ENCODE results near the gene OSBPL1A. TPM values are rescaled to one million over a fixed set of nuclear protein-coding genes. Genes with fewer than 3 reads are reported as not detected.

OSBPL1A gene
- total and polyA plus RNA-seq, 10 of the 15 experiments (the other 5 are each of a cell fraction or from before 2014, with no cell fraction given): 0.02 to 0.83 (median 0.11) TPM; not detected in 6

DNA sequence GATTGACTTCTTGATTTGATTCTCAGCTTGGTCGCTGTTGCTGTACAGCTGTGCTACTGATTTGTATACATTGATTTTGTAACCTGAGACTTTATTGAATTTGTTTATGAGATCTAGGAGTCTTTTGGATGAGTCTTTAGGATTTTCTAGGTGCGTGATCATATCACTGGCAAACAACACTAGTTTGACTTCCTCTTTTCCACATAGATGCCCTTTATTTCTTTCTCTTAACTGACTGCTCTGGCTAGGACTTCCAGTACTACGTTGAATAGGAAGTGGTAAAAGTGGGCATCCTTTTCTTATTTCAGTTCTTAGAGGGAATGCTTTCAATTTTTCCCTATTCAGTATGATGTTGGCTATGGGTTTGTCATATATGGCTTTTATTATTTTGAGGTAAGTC, 101.3 kb downstream of the OSBPL1A start:
- H4K20me1 ChIP-seq (ENCODE audit: control insufficient read depth, insufficient read depth): no peaks in the 10 kb centered on the region
- H3K27ac ChIP-seq (ENCODE audit: control insufficient read depth, insufficient read depth): no peak overlapping the region
- no peaks in the 10 kb centered on the region for H3K4me1 ChIP-seq (ENCODE audit: control insufficient read depth, insufficient read depth, low read length)
- no peaks in the 10 kb centered on the region for H3K79me2 ChIP-seq (ENCODE audit: control insufficient read depth, insufficient read depth, low read length)
- TF ChIP-seq HDAC2 (IDR thresholded peaks at IDR 0.05) (no peak), ZNF622 (IDR thresholded peaks at IDR 0.05) (no peak), NRF1 (conservative IDR thresholded peaks at IDR 0.05; ENCODE audit: low read depth, low read length) (no peak)
- TF ChIP-seq, protein P1, sequence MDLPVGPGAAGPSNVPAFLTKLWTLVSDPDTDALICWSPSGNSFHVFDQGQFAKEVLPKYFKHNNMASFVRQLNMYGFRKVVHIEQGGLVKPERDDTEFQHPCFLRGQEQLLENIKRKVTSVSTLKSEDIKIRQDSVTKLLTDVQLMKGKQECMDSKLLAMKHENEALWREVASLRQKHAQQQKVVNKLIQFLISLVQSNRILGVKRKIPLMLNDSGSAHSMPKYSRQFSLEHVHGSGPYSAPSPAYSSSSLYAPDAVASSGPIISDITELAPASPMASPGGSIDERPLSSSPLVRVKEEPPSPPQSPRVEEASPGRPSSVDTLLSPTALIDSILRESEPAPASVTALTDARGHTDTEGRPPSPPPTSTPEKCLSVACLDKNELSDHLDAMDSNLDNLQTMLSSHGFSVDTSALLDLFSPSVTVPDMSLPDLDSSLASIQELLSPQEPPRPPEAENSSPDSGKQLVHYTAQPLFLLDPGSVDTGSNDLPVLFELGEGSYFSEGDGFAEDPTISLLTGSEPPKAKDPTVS (IDR thresholded peaks at IDR 0.05; ENCODE audit: low read depth, low read length): no peak
- H3K9me3 ChIP-seq (replicated peaks; ENCODE audit: control insufficient read depth, insufficient read depth, low read length): no peaks in the 10 kb centered on the region
- FAIRE-seq: no peak
- SMC1A ChIA-PET (ENCODE audit: uncharacterized antibody, unreplicated experiment): no interaction called here
- intact Hi-C loops (cut with micrococcal nuclease; ENCODE audit: unreplicated experiment) (no loop called here), in situ Hi-C loops (cut with MboI) (no loop called here)
- H3K9ac ChIP-seq (ENCODE audit: control insufficient read depth, insufficient read depth, low read length): no peak overlapping the region
- ATAC-seq: no peak
- no peak overlapping the region for H3K4me3 ChIP-seq
- H3K27me3 ChIP-seq (replicated peaks in 1 of 2; ENCODE audit: control insufficient read depth in 2 of 2, insufficient read depth in 2 of 2, low read length in 1 of 2): no peaks in the 10 kb centered on the region; a peak in 1 of 4 replicates
- POLR2A ChIA-PET: no interaction called here
- H2AFZ ChIP-seq (ENCODE audit: control insufficient read depth, low read depth, low read length): no peak overlapping the region
- whole genome bisulfite sequencing (ENCODE audit: insufficient coverage, insufficient replicate concordance, low lambda C conversion rate, missing lambda C conversion rate): 40% methylated on average over 3 of the region's 3 CpGs
- CTCF ChIA-PET: interaction anchor here (2.0 kb wide), 1 partner anchor 120 kb away, joined by 4 read pairs; no protein-coding TSS in a partner anchor
- DNase-seq (ENCODE audit: low read depth, low spot score): no peak
- RAD21 ChIA-PET (ENCODE audit: unreplicated experiment): no interaction called here
- BruUV-seq (replicated peaks): no TSS peak
- no peak overlapping the region for H3K4me2 ChIP-seq (ENCODE audit: control insufficient read depth, insufficient read depth)
- no peaks in the 10 kb centered on the region for H3K36me3 ChIP-seq (ENCODE audit: control insufficient read depth in 2 of 2, insufficient read depth in 2 of 2, low read length in 1 of 2)

- intact Hi-C loops (cut with micrococcal nuclease; ENCODE audit: unreplicated experiment) (no loop called here), in situ Hi-C loops (cut with MboI) (no loop called here)
- Histone ChIP-seq H3K27me3 (replicated peaks in 1 of 2; ENCODE audit: control insufficient read depth in 2 of 2, insufficient read depth in 2 of 2, low read length in 1 of 2) (no peaks in the 10 kb centered on the region; a peak in 2 of 4 replicates), H2AFZ (ENCODE audit: control insufficient read depth, low read depth, low read length) (no peak overlapping the region), H3K9ac (ENCODE audit: control insufficient read depth, insufficient read depth, low read length) (no peak overlapping the region), H3K79me2 (ENCODE audit: control insufficient read depth, insufficient read depth, low read length) (no peaks in the 10 kb centered on the region), H4K20me1 (ENCODE audit: control insufficient read depth, insufficient read depth) (no peaks in the 10 kb centered on the region), H3K9me3 (replicated peaks; ENCODE audit: control insufficient read depth, insufficient read depth, low read length) (no peaks in the 10 kb centered on the region), H3K4me1 (ENCODE audit: control insufficient read depth, insufficient read depth, low read length) (no peaks in the 10 kb centered on the region), H3K36me3 (ENCODE audit: control insufficient read depth in 2 of 2, insufficient read depth in 2 of 2, low read length in 1 of 2) (no peaks in the 10 kb centered on the region), H3K4me2 (ENCODE audit: control insufficient read depth, insufficient read depth) (no peak overlapping the region), H3K27ac (ENCODE audit: control insufficient read depth, insufficient read depth) (no peak overlapping the region), H3K4me3 (no peak overlapping the region)
- RAD21 ChIA-PET (ENCODE audit: unreplicated experiment): no interaction called here
- DNase-seq (ENCODE audit: low read depth, low spot score) (no peak), ATAC-seq (no peak), FAIRE-seq (no peak)
- CTCF ChIA-PET: no interaction called here
- no TSS peak for BruUV-seq (replicated peaks)
- 61% methylated on average over 11 of the region's 12 CpGs for WGBS (ENCODE audit: insufficient coverage, insufficient replicate concordance, low lambda C conversion rate, missing lambda C conversion rate)
- POLR2A ChIA-PET: no interaction called here
- SMC1A ChIA-PET (ENCODE audit: uncharacterized antibody, unreplicated experiment): no interaction called here
- TF ChIP-seq EZH2 (IDR thresholded peaks at IDR 0.05; ENCODE audit: borderline replicate concordance, control insufficient read depth, low read depth, low read length) (no peak), CHD2 (IDR thresholded peaks at IDR 0.05; ENCODE audit: borderline replicate concordance, low read depth, low read length) (no peak), MYB (IDR thresholded peaks at IDR 0.05; ENCODE audit: borderline replicate concordance, low read depth, low read length) (no peak), YY1 (IDR thresholded peaks at IDR 0.05; ENCODE audit: low read depth, low read length) (no peak), CBFB (IDR thresholded peaks at IDR 0.05; ENCODE audit: low read depth) (no peak), NBN (IDR thresholded peaks at IDR 0.05) (no peak)
- TF ChIP-seq, protein P2, sequence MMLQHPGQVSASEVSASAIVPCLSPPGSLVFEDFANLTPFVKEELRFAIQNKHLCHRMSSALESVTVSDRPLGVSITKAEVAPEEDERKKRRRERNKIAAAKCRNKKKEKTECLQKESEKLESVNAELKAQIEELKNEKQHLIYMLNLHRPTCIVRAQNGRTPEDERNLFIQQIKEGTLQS (IDR thresholded peaks at IDR 0.05; ENCODE audit: borderline replicate concordance, extremely low read depth, low read depth, low read length): no peak
- TF ChIP-seq, protein P1 (IDR thresholded peaks at IDR 0.05; ENCODE audit: low read depth, low read length): no peak
Measured at GRCh38 chr18:24293254-24293653, 104.4 kb downstream of the OSBPL1A start.
